ENCODE data around the gene PSMA3.

DNA sequence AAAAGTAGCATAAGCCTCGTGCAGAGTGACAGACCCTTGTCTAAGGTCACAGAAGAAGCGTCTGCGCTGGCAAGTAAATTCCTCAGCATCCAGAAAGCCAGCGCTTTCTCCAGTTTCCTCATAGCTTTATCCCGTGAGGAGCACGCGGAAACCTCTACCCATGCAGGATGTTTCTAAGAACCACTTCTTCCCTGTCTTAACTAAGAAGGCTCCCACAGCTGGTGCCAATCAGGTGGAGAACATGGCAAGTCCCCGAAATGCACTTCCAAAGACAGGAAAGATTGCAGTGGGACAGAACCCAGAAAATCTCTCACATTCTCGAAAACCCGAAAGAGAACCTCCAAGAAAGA lies 52.7 kb downstream of the PSMA3 start:
- TF ChIP-seq POLR2A (IDR thresholded peaks at IDR 0.05; ENCODE audit: low read depth, low read length) (no peak), POLR2AphosphoS5 (IDR thresholded peaks at IDR 0.05; ENCODE audit: low read length) (no peak), SREBF1 (IDR thresholded peaks at IDR 0.05; ENCODE audit: low read length) (no peak), RAD21 (IDR thresholded peaks at IDR 0.05; ENCODE audit: insufficient read depth, low read depth, low read length) (no peak), CBFB (IDR thresholded peaks at IDR 0.05; ENCODE audit: low read depth) (no peak), WRNIP1 (IDR thresholded peaks at IDR 0.05; ENCODE audit: borderline replicate concordance, low read depth, low read length) (no peak), SIN3A (IDR thresholded peaks at IDR 0.05; ENCODE audit: low read depth, low read length) (no peak), MYC (IDR thresholded peaks at IDR 0.05; ENCODE audit: insufficient read depth, insufficient read length, insufficient replicate concordance, low read length, severe bottlenecking) (no peak), HCFC1 (IDR thresholded peaks at IDR 0.05; ENCODE audit: low read length) (no peak), GABPA (IDR thresholded peaks at IDR 0.05; ENCODE audit: low read depth) (no peak), HDAC6 (IDR thresholded peaks at IDR 0.05; ENCODE audit: unreplicated experiment) (no peak), EP300 (IDR thresholded peaks at IDR 0.05; ENCODE audit: borderline replicate concordance in 1 of 2, control insufficient read depth in 1 of 2, low read depth in 2 of 2, low read length in 2 of 2) (no peak), MTA3 (IDR thresholded peaks at IDR 0.05; ENCODE audit: borderline replicate concordance, low read length) (no peak)
- TF ChIP-seq, protein P1, sequence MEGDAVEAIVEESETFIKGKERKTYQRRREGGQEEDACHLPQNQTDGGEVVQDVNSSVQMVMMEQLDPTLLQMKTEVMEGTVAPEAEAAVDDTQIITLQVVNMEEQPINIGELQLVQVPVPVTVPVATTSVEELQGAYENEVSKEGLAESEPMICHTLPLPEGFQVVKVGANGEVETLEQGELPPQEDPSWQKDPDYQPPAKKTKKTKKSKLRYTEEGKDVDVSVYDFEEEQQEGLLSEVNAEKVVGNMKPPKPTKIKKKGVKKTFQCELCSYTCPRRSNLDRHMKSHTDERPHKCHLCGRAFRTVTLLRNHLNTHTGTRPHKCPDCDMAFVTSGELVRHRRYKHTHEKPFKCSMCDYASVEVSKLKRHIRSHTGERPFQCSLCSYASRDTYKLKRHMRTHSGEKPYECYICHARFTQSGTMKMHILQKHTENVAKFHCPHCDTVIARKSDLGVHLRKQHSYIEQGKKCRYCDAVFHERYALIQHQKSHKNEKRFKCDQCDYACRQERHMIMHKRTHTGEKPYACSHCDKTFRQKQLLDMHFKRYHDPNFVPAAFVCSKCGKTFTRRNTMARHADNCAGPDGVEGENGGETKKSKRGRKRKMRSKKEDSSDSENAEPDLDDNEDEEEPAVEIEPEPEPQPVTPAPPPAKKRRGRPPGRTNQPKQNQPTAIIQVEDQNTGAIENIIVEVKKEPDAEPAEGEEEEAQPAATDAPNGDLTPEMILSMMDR (IDR thresholded peaks at IDR 0.05 in 2 of 3, conservative IDR thresholded peaks at IDR 0.05 in 1 of 3; ENCODE audit: control insufficient read depth in 2 of 3, extremely low read depth in 1 of 3, insufficient read depth in 1 of 3, low read depth in 3 of 3, low read length in 3 of 3), result no peak
